ENCODE results near the gene MYCN.

GRCh38 chr2:15946983-15947382 is 6.6 kb downstream of the MYCN start:
- TF ChIP-seq YY1 (IDR thresholded peaks at IDR 0.05; ENCODE audit: insufficient read depth, insufficient read length) (no peak), SUZ12 (IDR thresholded peaks at IDR 0.05; ENCODE audit: extremely low read depth, insufficient read depth, insufficient read length) (no peak), ZNF274 (IDR thresholded peaks at IDR 0.05; ENCODE audit: low read depth, low read length) (no peak)

Data from NT2/D1 (cell line).